Neural progenitor cell (in vitro differentiated cells): ENCODE results near the gene CHRM4. TPM values are rescaled to one million over a fixed set of nuclear protein-coding genes. Genes with fewer than 3 reads are reported as not detected.

Experiments
- DNase-seq: peaks from one replicate; pipeline ENCODE4 v3.0.0-alpha.2; 2016; ENCODE audit warnings: low spot score
- H2AFZ ChIP-seq: fragments of 200-600 bp; sonication (generic); replicated peaks from 2 replicates; pipeline ENCODE4 v1.6.1; 2016; ENCODE audit warnings: antibody characterized with exemption
- H3F3A ChIP-seq: fragments of 200-600 bp; sonication (generic); 2 replicates; pipeline ENCODE4 v1.6.1; 2016; ENCODE audit warnings: antibody characterized with exemption, low read depth
- H3K27ac ChIP-seq: fragments of 200-600 bp; sonication (generic); 2 replicates; pipeline ENCODE4 v1.5.1; 2016; ENCODE audit warnings: mild to moderate bottlenecking
- H3K27me3 ChIP-seq: fragments of 200-600 bp; sonication (generic); 2 replicates; pipeline ENCODE4 v1.6.1; 2016; ENCODE audit warnings: mild to moderate bottlenecking, moderate library complexity
- H3K36me3 ChIP-seq: fragments of 200-600 bp; sonication (generic); 2 replicates; pipeline ENCODE4 v1.5.1; 2016
- H3K4me1 ChIP-seq: fragments of 200-600 bp; sonication (generic); 2 replicates; pipeline ENCODE4 v1.6.1; 2016; ENCODE audit warnings: mixed run types
- H3K4me2 ChIP-seq: fragments of 200-600 bp; sonication (generic); 2 replicates; pipeline ENCODE4 v1.6.1; 2016
- H3K4me3 ChIP-seq: fragments of 200-600 bp; sonication (generic); 2 replicates; pipeline ENCODE4 v1.5.1; 2016
- H3K79me2 ChIP-seq: fragments of 200-600 bp; sonication (generic); 2 replicates; pipeline ENCODE4 v1.6.1; 2016; ENCODE audit warnings: low read depth
- H3K9ac ChIP-seq: fragments of 200-600 bp; sonication (generic); 2 replicates; pipeline ENCODE4 v1.6.1; 2016
- H3K9me3 ChIP-seq: fragments of 200-600 bp; sonication (generic); 2 replicates; pipeline ENCODE4 v1.5.1; 2016; ENCODE audit warnings: low read depth
- H4K20me1 ChIP-seq: fragments of 200-600 bp; sonication (generic); 2 replicates; pipeline ENCODE4 v1.6.1; 2016; ENCODE audit warnings: low read depth
- H3K27ac Mint-ChIP-seq: 3 replicates; pipeline ENCODE4 v1.8.0; 2021; ENCODE audit warnings: mixed read lengths
- H3K27me3 Mint-ChIP-seq: 2 replicates; pipeline ENCODE4 v1.8.0; 2022; ENCODE audit warnings: low read depth, mild to moderate bottlenecking, inconsistent platforms, moderate library complexity, mixed read lengths; ENCODE audit not compliant: insufficient read depth
- H3K36me3 Mint-ChIP-seq: 3 replicates; pipeline ENCODE4 v1.8.0; 2021; ENCODE audit warnings: mixed read lengths
- H3K4me1 Mint-ChIP-seq: 3 replicates; pipeline ENCODE4 v1.8.0; 2021; ENCODE audit warnings: mixed read lengths
- H3K4me3 Mint-ChIP-seq: 3 replicates; pipeline ENCODE4 v1.8.0; 2021; ENCODE audit warnings: mild to moderate bottlenecking, moderate library complexity, mixed read lengths
- H3K9me3 Mint-ChIP-seq: 3 replicates; pipeline ENCODE4 v1.8.0; 2020; ENCODE audit warnings: mixed read lengths
- EZH2 ChIP-seq: fragments of 200-600 bp; sonication (generic); IDR thresholded peaks from 2 replicates; pipeline ENCODE4 v1.6.1; 2017; ENCODE audit warnings: antibody characterized with exemption, mild to moderate bottlenecking, moderate library complexity
- EZH2phosphoT487 ChIP-seq: fragments of 200-600 bp; sonication (generic); IDR thresholded peaks from 2 replicates; pipeline ENCODE4 v1.6.1; 2017; ENCODE audit warnings: antibody characterized with exemption
- total RNA-seq: library from RNA; depleted of rRNA; stranded (reverse); fragments of >200 nt; gene quantifications from 2 replicates; pipeline ENCODE4 v1.2.3, GENCODE V29; 2015; ENCODE audit warnings: low replicate concordance
- TF ChIP-seq, protein P1 (sequence below): fragments of 200-600 bp; sonication (generic); IDR thresholded peaks from 2 replicates; pipeline ENCODE4 v1.5.1; 2017; ENCODE audit warnings: antibody characterized with exemption, mild to moderate bottlenecking

CHRM4 gene
- total RNA-seq, 1 donor from 2014 or later = not detected

DNA sequence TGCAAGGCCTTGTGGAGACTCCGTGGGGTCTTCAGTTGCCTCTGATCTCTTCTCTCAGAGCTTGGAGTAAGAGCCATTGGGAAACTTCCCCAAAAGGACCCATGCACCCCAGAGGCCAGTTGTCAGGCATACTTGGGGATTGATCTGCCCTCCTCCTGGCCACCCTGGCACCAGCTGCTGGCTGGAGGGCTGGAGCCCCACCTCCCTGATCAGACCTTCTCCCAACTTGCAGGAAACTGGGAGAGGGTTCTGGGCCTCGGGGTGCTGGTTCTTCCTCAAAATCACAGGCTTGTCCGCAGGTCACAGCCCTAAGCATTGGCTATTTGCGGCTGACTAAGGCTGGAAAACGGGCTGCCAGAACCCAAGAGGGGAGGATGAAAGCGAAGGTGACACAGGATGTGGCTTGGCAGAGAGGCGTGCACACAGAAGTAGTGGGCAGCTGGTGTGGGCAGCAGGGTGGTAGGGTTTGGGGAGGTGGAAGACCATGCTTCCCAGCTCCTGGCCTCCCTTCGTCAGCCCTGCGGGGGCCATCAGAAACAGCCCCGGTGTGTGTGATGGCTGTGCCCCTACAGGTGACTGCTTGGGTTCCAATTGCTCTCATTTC, 45.6 kb downstream of the CHRM4 start:
- H3K4me1 ChIP-seq = peaks cover 24% of the 10 kb centered on the region
- Mint-ChIP-seq H3K4me3 (peak overlapping the region; percentile 86), H3K4me1 (peaks cover 50% of the 10 kb centered on the region)

DNA sequence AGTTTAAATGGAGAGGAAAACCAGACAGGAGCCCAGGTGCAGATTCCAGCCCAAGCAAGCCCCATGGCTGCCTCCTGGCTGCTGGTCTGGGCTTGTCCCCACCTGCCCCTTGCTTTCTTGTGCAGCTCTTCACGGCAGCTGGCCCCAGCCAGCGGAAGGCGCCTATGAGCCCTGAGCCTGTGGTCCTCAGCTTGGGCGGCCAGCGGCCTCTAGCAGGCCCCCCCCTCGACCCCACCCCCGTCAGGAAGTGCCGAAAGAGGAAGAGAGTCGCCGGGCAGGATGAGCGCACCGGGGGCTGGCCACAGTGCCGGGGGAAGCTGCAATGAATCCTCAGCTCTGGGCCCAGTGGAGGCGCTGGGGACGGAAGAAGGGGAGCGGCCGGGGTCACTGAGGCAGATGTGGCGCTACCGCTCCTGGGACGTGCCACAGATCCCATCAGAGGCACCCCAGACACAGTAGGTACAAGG, 46.4 kb downstream of the CHRM4 start:
- Histone ChIP-seq H3K27ac (no peak overlapping the region), H4K20me1 (peaks cover 16% of the 10 kb centered on the region), H3K9me3 (no peaks in the 10 kb centered on the region), H3K4me3 (no peak overlapping the region), H3K27me3 (peaks cover 12% of the 10 kb centered on the region), H3K79me2 (peaks cover 26% of the 10 kb centered on the region), H3K4me1 (peaks cover 25% of the 10 kb centered on the region), H3K36me3 (no peaks in the 10 kb centered on the region), H3F3A (peaks cover 12% of the 10 kb centered on the region), H2AFZ (peak overlapping the region; percentile 12), H3K9ac (no peak overlapping the region), H3K4me2 (no peak overlapping the region)
- Mint-ChIP-seq H3K27ac (no peak overlapping the region), H3K4me3 (no peak overlapping the region), H3K9me3 (peaks cover 4% of the 10 kb centered on the region), H3K27me3 (peaks cover 15% of the 10 kb centered on the region), H3K4me1 (peaks cover 51% of the 10 kb centered on the region), H3K36me3 (no peaks in the 10 kb centered on the region)
- TF ChIP-seq EZH2phosphoT487 = no peak
- TF ChIP-seq EZH2 = no peak
- TF ChIP-seq, protein P1, sequence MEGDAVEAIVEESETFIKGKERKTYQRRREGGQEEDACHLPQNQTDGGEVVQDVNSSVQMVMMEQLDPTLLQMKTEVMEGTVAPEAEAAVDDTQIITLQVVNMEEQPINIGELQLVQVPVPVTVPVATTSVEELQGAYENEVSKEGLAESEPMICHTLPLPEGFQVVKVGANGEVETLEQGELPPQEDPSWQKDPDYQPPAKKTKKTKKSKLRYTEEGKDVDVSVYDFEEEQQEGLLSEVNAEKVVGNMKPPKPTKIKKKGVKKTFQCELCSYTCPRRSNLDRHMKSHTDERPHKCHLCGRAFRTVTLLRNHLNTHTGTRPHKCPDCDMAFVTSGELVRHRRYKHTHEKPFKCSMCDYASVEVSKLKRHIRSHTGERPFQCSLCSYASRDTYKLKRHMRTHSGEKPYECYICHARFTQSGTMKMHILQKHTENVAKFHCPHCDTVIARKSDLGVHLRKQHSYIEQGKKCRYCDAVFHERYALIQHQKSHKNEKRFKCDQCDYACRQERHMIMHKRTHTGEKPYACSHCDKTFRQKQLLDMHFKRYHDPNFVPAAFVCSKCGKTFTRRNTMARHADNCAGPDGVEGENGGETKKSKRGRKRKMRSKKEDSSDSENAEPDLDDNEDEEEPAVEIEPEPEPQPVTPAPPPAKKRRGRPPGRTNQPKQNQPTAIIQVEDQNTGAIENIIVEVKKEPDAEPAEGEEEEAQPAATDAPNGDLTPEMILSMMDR = no peak
- DNase-seq = peak; percentile 55

More for the DNA sequence above, 45.6 kb downstream of the CHRM4 start:
- no peak for DNase-seq
- Histone ChIP-seq H3K4me3 (no peak overlapping the region), H4K20me1 (peaks cover 24% of the 10 kb centered on the region), H3K79me2 (peaks cover 30% of the 10 kb centered on the region), H2AFZ (no peak overlapping the region), H3K27me3 (peaks cover 12% of the 10 kb centered on the region), H3K27ac (no peak overlapping the region), H3K4me2 (no peak overlapping the region), H3K9ac (no peak overlapping the region), H3F3A (peaks cover 9% of the 10 kb centered on the region), H3K9me3 (no peaks in the 10 kb centered on the region), H3K36me3 (no peaks in the 10 kb centered on the region)
- peaks cover 4% of the 10 kb centered on the region for H3K9me3 Mint-ChIP-seq
- H3K36me3 Mint-ChIP-seq = no peaks in the 10 kb centered on the region
- TF ChIP-seq EZH2 (no peak), EZH2phosphoT487 (no peak)
- TF ChIP-seq, protein P1 = no peak
- no peak overlapping the region for H3K27ac Mint-ChIP-seq
- peaks cover 15% of the 10 kb centered on the region for H3K27me3 Mint-ChIP-seq

DNA sequence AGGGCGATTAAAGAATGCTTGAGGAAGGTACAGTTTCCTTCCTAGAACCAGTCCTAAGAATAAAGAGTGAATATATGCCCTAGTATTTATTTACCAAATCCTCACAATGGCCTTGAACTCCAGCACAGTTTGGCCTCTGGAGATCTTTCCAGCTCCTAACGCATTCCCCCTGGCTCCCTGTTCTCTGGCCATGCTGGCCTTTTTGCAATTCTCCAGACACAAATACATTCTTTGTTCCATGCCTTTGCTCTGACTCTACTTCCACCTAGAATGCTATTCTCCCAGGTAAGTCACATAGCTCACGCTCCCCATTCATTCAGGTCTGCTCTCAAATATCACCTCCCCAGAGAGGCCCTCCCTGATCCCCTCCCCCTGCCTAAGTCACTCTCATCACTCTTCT, 48.1 kb downstream of the CHRM4 start:
- Mint-ChIP-seq H3K27ac (no peak overlapping the region), H3K27me3 (peaks cover 12% of the 10 kb centered on the region), H3K4me1 (peaks cover 61% of the 10 kb centered on the region), H3K36me3 (no peaks in the 10 kb centered on the region), H3K4me3 (peak overlapping the region; percentile 13), H3K9me3 (peaks cover 4% of the 10 kb centered on the region)
- Histone ChIP-seq H3K9ac (no peak overlapping the region), H4K20me1 (peaks cover 10% of the 10 kb centered on the region), H3K36me3 (no peaks in the 10 kb centered on the region), H3K27me3 (peaks cover 12% of the 10 kb centered on the region), H3K4me2 (no peak overlapping the region), H3K4me3 (no peak overlapping the region), H3K79me2 (peaks cover 11% of the 10 kb centered on the region), H3K9me3 (no peaks in the 10 kb centered on the region), H3K4me1 (peaks cover 40% of the 10 kb centered on the region), H2AFZ (no peak overlapping the region), H3K27ac (no peak overlapping the region), H3F3A (peaks cover 29% of the 10 kb centered on the region)
- no peak for DNase-seq
- TF ChIP-seq EZH2phosphoT487 (no peak), EZH2 (no peak)
- TF ChIP-seq, protein P1 = no peak
